ENCODE data around the gene BANK1. TPM values are rescaled to one million over a fixed set of nuclear protein-coding genes. Genes with fewer than 3 reads are reported as not detected.

The BANK1 gene
- total RNA-seq, 2 experiments from 2014 or later = not detected

DNA sequence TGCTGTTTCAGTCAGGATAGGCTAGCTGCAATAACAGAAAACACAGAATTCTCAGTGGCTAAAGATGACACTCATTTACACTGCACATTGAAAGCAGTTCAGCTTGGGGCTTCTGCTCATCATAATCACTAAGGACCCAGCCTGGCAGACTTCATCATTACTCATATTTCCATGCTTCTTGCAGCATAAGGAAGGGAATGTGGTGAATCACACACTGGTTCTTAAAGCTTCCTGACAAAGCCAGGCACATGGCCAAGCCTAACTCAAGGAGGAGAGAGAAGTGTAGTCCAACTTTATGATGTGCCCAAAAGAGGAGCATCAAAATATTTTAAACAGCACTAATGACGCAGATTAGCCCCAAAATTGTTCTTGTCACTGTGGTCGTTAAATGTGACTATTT is 186.5 kb downstream of the BANK1 start:
- ChIA-PET POLR2A (no interaction called here), CTCF (no interaction called here)
- peaks cover 6% of the 10 kb centered on the region for H3K27me3 Mint-ChIP-seq
- H3K4me1 Mint-ChIP-seq (ENCODE audit: low read depth) = no peaks in the 10 kb centered on the region
- no peak overlapping the region for H3K4me3 Mint-ChIP-seq
- no peaks in the 10 kb centered on the region for H3K9me3 Mint-ChIP-seq
- intact Hi-C loops (cut with micrococcal nuclease) = no loop called here
- DNase-seq = no peak
- H3K27ac Mint-ChIP-seq = no peak overlapping the region
- H3K36me3 Mint-ChIP-seq = no peaks in the 10 kb centered on the region

DNA sequence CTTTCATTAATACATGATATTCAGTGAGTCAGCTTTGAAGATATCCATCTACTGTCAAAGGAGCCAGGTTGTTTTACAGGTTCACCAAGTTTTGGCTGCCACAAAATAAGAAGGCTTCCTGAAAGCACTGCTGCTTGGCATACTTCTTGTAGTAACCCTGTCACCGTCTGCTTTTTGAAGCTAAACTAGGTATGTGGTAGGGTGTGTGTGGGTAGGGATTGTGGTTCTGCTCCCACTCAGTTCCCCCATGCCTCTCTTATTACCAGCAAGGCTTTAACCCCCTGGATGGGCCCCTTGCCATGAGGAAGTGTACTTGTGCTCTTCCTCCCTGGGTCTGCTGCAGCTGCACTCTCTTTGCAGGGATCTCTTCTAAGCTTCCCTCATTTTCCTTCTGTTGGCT is 191.2 kb downstream of the BANK1 start:
- no peaks in the 10 kb centered on the region for H3K4me1 Mint-ChIP-seq (ENCODE audit: low read depth)
- H3K9me3 Mint-ChIP-seq = no peaks in the 10 kb centered on the region
- ChIA-PET CTCF (no interaction called here), POLR2A (no interaction called here)
- H3K27me3 Mint-ChIP-seq = peaks cover 2% of the 10 kb centered on the region
- DNase-seq = no peak
- no peaks in the 10 kb centered on the region for H3K36me3 Mint-ChIP-seq
- H3K27ac Mint-ChIP-seq = no peak overlapping the region
- H3K4me3 Mint-ChIP-seq = no peak overlapping the region
- intact Hi-C loops (cut with micrococcal nuclease) = no loop called here

DNA sequence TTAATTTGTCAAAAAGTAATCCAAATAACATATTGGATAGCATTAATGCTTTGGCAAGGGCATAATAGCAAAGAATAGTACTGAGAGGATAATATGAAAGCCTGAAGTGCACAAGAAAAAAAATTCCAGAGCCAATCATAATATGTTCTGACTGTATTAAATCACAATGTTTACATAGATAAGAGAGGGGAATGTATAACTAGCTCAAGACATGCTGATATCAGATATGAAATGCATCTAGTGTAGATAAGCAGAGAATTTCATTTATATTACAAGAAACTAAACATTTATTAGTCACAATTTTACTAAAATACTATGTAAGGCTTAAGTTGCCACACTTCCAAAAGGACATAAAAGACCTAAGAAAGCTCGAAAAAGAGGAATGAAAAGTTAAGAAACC is 193.3 kb downstream of the BANK1 start:
- intact Hi-C loops (cut with micrococcal nuclease) = no loop called here
- no peaks in the 10 kb centered on the region for H3K27me3 Mint-ChIP-seq
- no peaks in the 10 kb centered on the region for H3K4me1 Mint-ChIP-seq (ENCODE audit: low read depth)
- H3K9me3 Mint-ChIP-seq = no peaks in the 10 kb centered on the region
- no peak overlapping the region for H3K4me3 Mint-ChIP-seq
- ChIA-PET POLR2A (no interaction called here), CTCF (no interaction called here)
- no peak for DNase-seq
- H3K27ac Mint-ChIP-seq = no peak overlapping the region
- H3K36me3 Mint-ChIP-seq = no peaks in the 10 kb centered on the region

DNA sequence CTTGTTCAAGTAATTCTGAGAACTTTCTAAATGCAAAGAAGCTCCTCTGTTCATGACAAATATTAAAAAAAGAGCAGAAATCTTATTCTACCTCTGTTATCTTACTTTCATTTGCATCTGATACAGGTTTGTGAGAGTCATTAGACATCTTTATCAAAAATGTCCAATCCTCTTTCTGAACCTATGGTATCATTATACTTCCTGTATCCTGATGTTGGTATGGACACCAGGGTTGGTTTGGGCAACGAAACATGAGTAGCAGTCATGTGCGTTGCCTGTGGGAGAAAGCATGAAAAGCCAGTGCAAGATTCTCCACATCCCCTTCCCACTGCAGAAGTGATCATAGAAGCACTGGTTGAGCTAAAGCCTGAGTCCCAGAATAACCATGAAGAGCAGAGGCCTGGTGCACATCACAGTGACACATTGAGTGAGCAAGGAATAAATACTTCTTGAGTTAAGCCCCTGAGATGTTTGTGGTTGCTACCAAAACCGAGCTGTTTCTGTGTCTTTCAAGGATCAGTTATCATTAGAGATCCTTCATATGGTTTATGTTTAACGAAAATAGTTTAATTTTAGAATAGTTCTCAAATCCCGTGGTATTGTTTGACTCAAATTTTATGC is 197.2 kb downstream of the BANK1 start:
- intact Hi-C loops (cut with micrococcal nuclease) = no loop called here
- Mint-ChIP-seq H3K27ac (no peak overlapping the region), H3K9me3 (no peaks in the 10 kb centered on the region), H3K4me3 (no peak overlapping the region), H3K36me3 (no peaks in the 10 kb centered on the region), H3K4me1 (ENCODE audit: low read depth) (no peaks in the 10 kb centered on the region), H3K27me3 (no peaks in the 10 kb centered on the region)
- ChIA-PET CTCF (no interaction called here), POLR2A (no interaction called here)
- DNase-seq = no peak

DNA sequence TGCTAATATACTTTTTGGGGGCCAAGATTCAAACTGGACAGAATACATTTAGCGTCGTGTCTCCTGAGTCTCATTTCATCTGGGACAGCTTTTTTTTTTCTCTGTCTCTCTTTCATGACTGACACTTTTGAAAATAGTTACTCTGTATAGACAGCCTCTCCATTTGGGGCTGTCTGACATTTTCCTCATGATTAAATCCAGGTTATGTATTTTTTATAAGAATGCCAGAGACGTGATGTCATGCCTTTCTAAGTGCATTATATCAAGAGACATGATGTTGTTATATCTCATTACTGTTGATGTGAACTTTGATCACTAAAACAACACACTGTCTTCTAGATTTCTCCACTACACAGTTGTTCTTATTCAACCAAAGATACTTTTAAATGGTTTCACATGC is 199.0 kb downstream of the BANK1 start:
- H3K9me3 Mint-ChIP-seq = no peaks in the 10 kb centered on the region
- no peak for DNase-seq
- no peak overlapping the region for H3K27ac Mint-ChIP-seq
- intact Hi-C loops (cut with micrococcal nuclease) = no loop called here
- no peak overlapping the region for H3K4me3 Mint-ChIP-seq
- H3K27me3 Mint-ChIP-seq = no peaks in the 10 kb centered on the region
- no peaks in the 10 kb centered on the region for H3K36me3 Mint-ChIP-seq
- ChIA-PET POLR2A (no interaction called here), CTCF (no interaction called here)
- H3K4me1 Mint-ChIP-seq (ENCODE audit: low read depth) = no peaks in the 10 kb centered on the region

DNA sequence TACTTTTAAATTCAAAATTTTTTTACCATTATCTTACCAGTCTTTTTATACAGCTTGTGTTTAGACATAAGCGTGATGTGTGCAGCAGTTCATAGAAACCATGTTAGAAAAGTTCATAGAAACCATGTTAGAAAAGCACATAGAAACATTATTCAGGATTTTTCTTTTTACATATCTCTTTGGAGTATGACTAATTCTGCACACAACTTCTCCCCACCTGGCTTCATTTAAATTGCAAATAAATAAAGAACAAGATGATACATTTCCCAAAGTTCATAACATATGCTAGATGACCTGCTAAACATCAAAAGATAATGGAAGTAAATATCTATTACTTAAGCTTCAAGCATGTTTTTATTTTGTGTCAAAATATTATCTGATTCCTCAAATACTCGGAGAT is 201.9 kb downstream of the BANK1 start:
- Mint-ChIP-seq H3K36me3 (no peaks in the 10 kb centered on the region), H3K27ac (no peak overlapping the region), H3K27me3 (no peaks in the 10 kb centered on the region), H3K9me3 (peaks cover 7% of the 10 kb centered on the region), H3K4me3 (no peak overlapping the region), H3K4me1 (ENCODE audit: low read depth) (no peaks in the 10 kb centered on the region)
- no peak for DNase-seq
- intact Hi-C loops (cut with micrococcal nuclease) = no loop called here
- CTCF ChIA-PET = no interaction called here
- POLR2A ChIA-PET = no interaction called here

DNA sequence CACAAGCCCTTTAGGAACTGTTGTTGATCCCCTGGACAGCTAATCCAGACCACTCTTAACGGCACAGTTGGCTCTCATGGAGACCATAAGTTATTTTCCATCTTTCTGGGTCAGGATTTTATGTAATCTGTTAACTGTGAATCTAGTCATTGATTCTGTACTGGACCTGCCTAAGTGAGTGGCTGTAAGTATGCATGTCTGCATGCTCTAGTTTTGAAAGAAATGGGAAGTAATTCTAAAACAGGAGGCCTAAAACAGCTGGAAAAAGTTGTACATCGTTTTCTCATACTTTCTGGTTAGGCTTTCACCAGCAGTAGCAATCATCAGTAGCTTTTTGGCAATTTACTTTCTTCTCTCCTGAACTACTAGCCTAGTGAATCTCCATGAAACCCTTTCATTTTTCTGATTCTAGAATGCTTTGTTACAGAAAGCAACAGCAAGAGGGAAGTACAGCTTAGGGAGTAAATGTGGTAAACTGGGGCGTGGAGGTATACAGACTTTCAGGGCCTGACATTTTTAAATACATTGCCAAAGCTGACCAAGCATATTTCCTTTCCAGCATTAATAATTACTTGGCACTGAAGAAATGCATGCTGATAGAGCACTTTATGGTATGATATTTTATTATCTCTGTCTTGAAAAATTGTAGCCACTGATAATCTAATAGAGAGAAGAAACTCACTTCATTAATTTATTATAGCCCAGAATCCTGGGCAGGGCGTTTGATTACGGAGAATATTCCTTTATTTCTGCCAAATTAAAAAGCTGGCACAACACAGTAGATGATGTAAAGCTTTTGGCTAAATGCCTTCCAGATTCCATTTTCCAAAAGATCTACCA is 202.7 kb downstream of the BANK1 start:
- Mint-ChIP-seq H3K9me3 (peaks cover 7% of the 10 kb centered on the region), H3K4me3 (no peak overlapping the region), H3K27ac (no peak overlapping the region), H3K27me3 (no peaks in the 10 kb centered on the region), H3K36me3 (no peaks in the 10 kb centered on the region), H3K4me1 (ENCODE audit: low read depth) (no peaks in the 10 kb centered on the region)
- intact Hi-C loops (cut with micrococcal nuclease) = no loop called here
- ChIA-PET CTCF (no interaction called here), POLR2A (no interaction called here)
- DNase-seq = no peak

DNA sequence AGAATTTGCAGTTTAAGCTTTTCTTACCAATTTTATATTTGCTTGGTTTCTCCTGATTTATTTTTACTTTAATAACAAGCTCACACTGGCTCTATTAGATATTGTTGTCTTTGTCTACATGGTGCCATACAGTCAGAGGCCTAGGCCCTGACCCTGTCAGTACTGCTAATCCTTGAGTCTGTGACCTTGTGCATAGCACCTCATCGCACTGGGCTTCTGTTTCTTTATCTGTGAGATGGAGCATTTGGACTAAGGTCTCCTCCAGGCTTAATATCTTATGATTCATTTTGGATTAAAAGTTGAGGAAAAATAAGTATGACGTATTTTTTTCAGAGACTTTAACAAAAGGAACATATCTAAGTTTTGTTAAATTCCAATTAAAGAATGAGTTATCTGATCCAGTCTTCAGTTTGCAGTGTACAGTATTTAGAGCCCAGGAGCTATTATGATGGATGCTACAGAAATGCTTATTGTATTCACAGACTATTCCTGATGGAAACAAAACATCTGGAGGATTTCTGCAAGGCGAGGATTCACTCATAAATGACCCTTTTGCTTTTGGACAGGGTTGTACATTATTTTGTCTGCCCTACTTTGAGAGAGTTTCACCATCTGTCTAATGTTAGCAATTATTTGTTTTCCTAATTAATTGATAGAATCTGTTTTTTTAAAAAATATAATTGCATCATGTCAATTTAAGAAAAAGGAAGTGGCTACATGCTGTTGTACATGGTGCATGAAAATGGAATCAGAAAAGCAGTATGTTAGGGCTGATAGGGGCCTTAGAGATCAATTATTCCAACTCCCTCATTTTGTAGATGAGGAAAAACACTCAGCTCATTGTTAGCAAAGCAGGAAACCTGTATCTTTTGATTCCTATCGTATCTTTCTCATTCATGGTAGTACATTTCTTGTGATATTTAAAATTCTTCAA is 203.6 kb downstream of the BANK1 start:
- Mint-ChIP-seq H3K9me3 (peaks cover 7% of the 10 kb centered on the region), H3K36me3 (no peaks in the 10 kb centered on the region), H3K27ac (no peak overlapping the region), H3K27me3 (no peaks in the 10 kb centered on the region), H3K4me1 (ENCODE audit: low read depth) (no peaks in the 10 kb centered on the region), H3K4me3 (no peak overlapping the region)
- ChIA-PET POLR2A (no interaction called here), CTCF (interaction anchor here (0.6 kb wide), 1 partner anchor 47 kb away, joined by 3 read pairs; no protein-coding TSS in a partner anchor)
- DNase-seq = no peak
- intact Hi-C loops (cut with micrococcal nuclease) = no loop called here

DNA sequence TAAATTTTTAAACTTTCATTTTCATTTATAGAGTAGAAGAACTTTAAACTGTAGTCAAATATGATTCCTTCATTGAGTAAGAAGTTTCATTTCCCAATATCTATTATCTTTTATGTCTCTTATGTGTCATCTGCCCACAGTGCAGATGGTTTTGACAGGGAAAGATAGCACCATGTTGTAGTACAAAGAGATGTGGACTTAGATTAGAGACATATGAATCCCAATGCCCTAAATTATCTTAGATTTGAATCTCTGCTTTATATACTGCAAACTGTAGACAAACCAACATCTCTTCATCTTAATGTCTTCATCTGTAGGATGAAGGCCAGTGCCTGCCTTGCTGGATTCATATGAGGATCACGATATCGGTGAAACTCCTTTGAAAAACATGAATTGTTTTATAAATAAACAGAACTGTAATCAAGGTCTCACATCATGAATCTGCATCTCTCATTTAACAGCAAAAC is 217.5 kb downstream of the BANK1 start:
- CTCF ChIA-PET = no interaction called here
- Mint-ChIP-seq H3K9me3 (no peaks in the 10 kb centered on the region), H3K27me3 (no peaks in the 10 kb centered on the region), H3K36me3 (no peaks in the 10 kb centered on the region), H3K4me3 (no peak overlapping the region), H3K27ac (no peak overlapping the region), H3K4me1 (ENCODE audit: low read depth) (peaks cover 10% of the 10 kb centered on the region)
- no peak for DNase-seq
- intact Hi-C loops (cut with micrococcal nuclease) = loop anchor here (2.0 to 5.0 kb wide), 4 partner anchors 481 to 991 kb away; no protein-coding TSS in a partner anchor
- POLR2A ChIA-PET = no interaction called here

DNA sequence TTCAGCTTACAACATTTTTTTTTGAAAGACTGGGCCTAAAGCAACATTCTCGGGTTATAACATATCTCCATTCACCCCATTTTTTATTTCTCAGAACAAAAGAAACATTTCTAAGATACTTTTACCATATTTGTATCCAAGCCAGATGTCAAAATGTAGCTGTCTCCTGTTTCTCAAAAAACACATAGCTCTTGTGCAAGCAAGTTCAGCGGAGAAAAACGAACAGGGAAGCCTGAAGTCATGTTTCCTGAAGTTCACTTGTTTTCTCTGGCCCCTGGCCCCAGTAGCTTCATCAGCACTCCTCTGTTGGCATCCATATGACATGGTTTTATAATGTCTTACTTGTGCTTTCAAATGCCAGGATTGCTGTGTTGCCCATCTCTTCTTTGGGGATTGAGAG is 218.2 kb downstream of the BANK1 start:
- Mint-ChIP-seq H3K9me3 (no peaks in the 10 kb centered on the region), H3K27me3 (no peaks in the 10 kb centered on the region), H3K27ac (no peak overlapping the region), H3K36me3 (no peaks in the 10 kb centered on the region), H3K4me3 (no peak overlapping the region), H3K4me1 (ENCODE audit: low read depth) (peaks cover 10% of the 10 kb centered on the region)
- CTCF ChIA-PET = no interaction called here
- intact Hi-C loops (cut with micrococcal nuclease) = loop anchor here (2.0 to 5.0 kb wide), 4 partner anchors 481 to 991 kb away; no protein-coding TSS in a partner anchor
- no peak for DNase-seq
- POLR2A ChIA-PET = no interaction called here

DNA sequence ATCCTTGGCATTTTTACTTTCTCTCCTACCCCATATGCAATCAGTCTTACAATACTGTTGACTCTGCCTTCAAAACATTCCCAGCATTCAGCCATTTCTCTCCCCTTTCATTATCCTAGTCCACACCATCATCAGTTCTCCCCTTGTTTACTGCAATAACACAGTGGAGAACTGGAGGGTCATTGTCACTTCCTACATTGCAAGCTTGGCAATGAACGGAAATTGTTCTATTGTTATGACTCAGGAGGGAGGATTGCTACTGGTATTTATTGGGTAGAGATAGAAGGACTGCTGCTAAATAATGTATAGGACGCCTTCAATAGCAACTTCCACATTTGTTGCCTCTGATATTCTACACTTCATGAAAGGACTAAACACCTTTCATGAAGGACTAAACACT is 231.8 kb downstream of the BANK1 start:
- Mint-ChIP-seq H3K27me3 (peaks cover 2% of the 10 kb centered on the region), H3K4me3 (no peak overlapping the region), H3K36me3 (no peaks in the 10 kb centered on the region), H3K4me1 (ENCODE audit: low read depth) (no peaks in the 10 kb centered on the region), H3K9me3 (no peaks in the 10 kb centered on the region), H3K27ac (no peak overlapping the region)
- POLR2A ChIA-PET = no interaction called here
- CTCF ChIA-PET = no interaction called here
- DNase-seq = no peak
- intact Hi-C loops (cut with micrococcal nuclease) = no loop called here

DNA sequence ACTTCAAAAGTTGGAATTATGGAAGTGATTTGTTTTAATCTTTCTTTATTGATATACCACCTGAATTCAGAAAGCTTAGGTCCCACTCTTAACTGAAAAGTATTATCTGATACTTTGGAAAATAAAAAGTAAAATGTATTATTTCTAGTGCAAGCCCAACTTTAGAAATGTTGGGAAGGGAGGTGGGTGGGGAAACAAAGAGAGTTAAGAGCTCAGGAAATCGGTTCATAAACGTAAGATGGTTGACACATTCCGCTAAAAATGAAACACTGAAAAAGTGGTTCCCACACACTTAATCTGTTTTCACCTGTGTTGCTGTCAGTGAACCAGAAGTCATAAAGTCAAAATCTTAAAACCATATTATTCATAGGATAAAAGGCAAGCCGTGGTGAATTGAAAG is 237.4 kb downstream of the BANK1 start:
- Mint-ChIP-seq H3K4me1 (ENCODE audit: low read depth) (no peaks in the 10 kb centered on the region), H3K4me3 (no peak overlapping the region), H3K27me3 (no peaks in the 10 kb centered on the region), H3K9me3 (no peaks in the 10 kb centered on the region), H3K36me3 (no peaks in the 10 kb centered on the region), H3K27ac (no peak overlapping the region)
- ChIA-PET POLR2A (no interaction called here), CTCF (no interaction called here)
- no peak for DNase-seq
- intact Hi-C loops (cut with micrococcal nuclease) = no loop called here
